GM19240 (cell line): ENCODE measurements around the gene SPECC1L.

ENCODE experiments used
- DNase-seq: peaks from one replicate; pipeline ENCODE4 v3.0.0; 2011; ENCODE audit warnings: low spot score; ENCODE audit not compliant: insufficient read length

SPECC1L gene

DNA sequence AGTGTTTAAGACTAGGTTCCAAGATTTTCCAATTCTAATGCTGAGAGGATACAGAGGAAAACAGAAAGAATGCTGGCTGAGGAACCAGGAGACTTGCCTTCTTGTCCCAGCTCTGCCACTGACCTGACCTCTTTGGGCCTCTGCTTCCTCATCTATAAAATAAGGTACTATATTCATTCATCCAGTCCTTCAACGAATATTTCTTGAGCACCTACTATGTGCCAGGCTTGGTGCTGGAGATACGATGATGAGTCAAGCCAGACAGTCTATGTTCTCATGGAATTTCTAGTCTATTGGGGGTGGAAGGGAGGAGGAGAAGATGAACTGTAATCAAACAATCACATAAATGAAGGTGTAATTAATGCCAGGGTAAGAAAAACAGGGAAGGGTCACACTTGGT lies 196.7 kb downstream of the SPECC1L start:
- no peak for DNase-seq
